Keratinocyte (primary cell): Measurements from ENCODE around the gene SLC26A3. TPM values are rescaled to one million over a fixed set of nuclear protein-coding genes. Genes with fewer than 3 reads are reported as not detected.

Experiments
- DNase-seq: peaks from one replicate; pipeline ENCODE4 v3.0.0-alpha.2; 2011; ENCODE audit warnings: low read depth, missing footprints, low spot score
- FAIRE-seq: peaks from 2 replicates; lab custom pipeline; 2011; peaks lifted over from hg19 to GRCh38; lab: Jason Lieb, UNC
- H2AFZ ChIP-seq: 2 replicates; pipeline ENCODE4 v1.6.0; 2012; ENCODE audit warnings: low read length, control low read depth, inconsistent platforms; ENCODE audit not compliant: control insufficient read depth
- H3K27ac ChIP-seq: 2 replicates; pipeline ENCODE4 v1.5.1; 2011; ENCODE audit warnings: low read length; ENCODE audit not compliant: control insufficient read depth, insufficient read depth
- H3K27me3 ChIP-seq: 3 replicates; pipeline ENCODE4 v1.6.0; 2011; ENCODE audit warnings: low read length; ENCODE audit not compliant: control insufficient read depth, insufficient read depth; ENCODE audit errors: extremely low read depth
- H3K36me3 ChIP-seq, 2 experiments: 2 replicates in 1 of 2; 3 replicates in 1 of 2; pipeline ENCODE4 v1.5.1; 2011; ENCODE audit warnings: low read length in 2 of 2, mild to moderate bottlenecking in 1 of 2; ENCODE audit not compliant: control insufficient read depth in 2 of 2, insufficient read depth in 2 of 2; ENCODE audit errors: extremely low read depth in 1 of 2
- H3K4me1 ChIP-seq: 3 replicates; pipeline ENCODE4 v1.5.1; 2011; ENCODE audit warnings: low read length; ENCODE audit not compliant: control insufficient read depth, insufficient read depth; ENCODE audit errors: extremely low read depth
- H3K4me2 ChIP-seq: 3 replicates; pipeline ENCODE4 v1.6.0; 2011; ENCODE audit warnings: low read depth, low read length; ENCODE audit not compliant: control insufficient read depth, insufficient read depth; ENCODE audit errors: extremely low read depth
- H3K4me3 ChIP-seq, 3 experiments: fragments of 200-600 bp in 1 of 3; sonication (generic) in 1 of 3; 2 replicates in 2 of 3; 3 replicates in 1 of 3; pipeline ENCODE4 v1.5.1; 2011 to 2016; ENCODE audit warnings: low read length in 3 of 3, mild to moderate bottlenecking in 3 of 3, control low read depth in 2 of 3, inconsistent platforms in 1 of 3, low read depth in 1 of 3, mixed read lengths in 1 of 3, mixed run types in 1 of 3, moderate library complexity in 1 of 3; ENCODE audit not compliant: control insufficient read depth in 2 of 3, insufficient read depth in 2 of 3; ENCODE audit errors: extremely low read depth in 1 of 3
- H3K79me2 ChIP-seq: 2 replicates; pipeline ENCODE4 v1.6.0; 2012; ENCODE audit warnings: low read length; ENCODE audit not compliant: control insufficient read depth, insufficient read depth
- H3K9ac ChIP-seq: 3 replicates; pipeline ENCODE4 v1.6.0; 2011; ENCODE audit warnings: low read length; ENCODE audit not compliant: control insufficient read depth, insufficient read depth; ENCODE audit errors: extremely low read depth
- H3K9me1 ChIP-seq: 3 replicates; pipeline ENCODE4 v1.6.0; 2011; ENCODE audit warnings: low read length; ENCODE audit not compliant: control insufficient read depth, insufficient read depth; ENCODE audit errors: extremely low read depth
- H3K9me3 ChIP-seq: 2 replicates; pipeline ENCODE4 v1.5.1; 2012; ENCODE audit warnings: low read depth, low read length; ENCODE audit not compliant: control insufficient read depth
- H4K20me1 ChIP-seq: 3 replicates; pipeline ENCODE4 v1.6.0; 2011; ENCODE audit warnings: low read length; ENCODE audit not compliant: control insufficient read depth, insufficient read depth; ENCODE audit errors: extremely low read depth
- EZH2 ChIP-seq: IDR thresholded peaks from one replicate; pipeline ENCODE4 v1.6.1; 2012; ENCODE audit warnings: inconsistent platforms, mild to moderate bottlenecking, low read length, moderate library complexity
- dilution Hi-C: fragments of 300-500 bp; cut with MboI; formaldehyde crosslinking; loops from one replicate; pipeline ENCODE4 v1.7.0; 2020; ENCODE audit warnings: low sequenced_read_pairs; ENCODE audit not compliant: extremely low pct_ligation_motif_present
- polyA plus RNA-seq, 5 experiments: library from polyadenylated mRNA; depleted of rRNA in 3 of 5; stranded (reverse) in 3 of 5; stranded (forward) in 1 of 5; unstranded in 1 of 5; fragments of >200 nt; gene quantifications; 1 replicate in 1 of 5; 2 replicates in 3 of 5; 3 replicates in 1 of 5; pipeline versions ENCODE4 v1.2.1 to v1.2.3, GENCODE V29; 2011 to 2012; ENCODE audit warnings: missing spikeins in 2 of 5, low read depth in 1 of 5, low replicate concordance in 1 of 5
- TF ChIP-seq, protein P1 (sequence below), 3 experiments: IDR thresholded peaks in 1 of 3; conservative IDR thresholded peaks in 1 of 3; optimal IDR thresholded peaks in 1 of 3; 2 replicates in 2 of 3; 3 replicates in 1 of 3; pipeline versions ENCODE3 to v1.5.1; 2011; ENCODE audit warnings: low read length in 3 of 3, mild to moderate bottlenecking in 3 of 3, moderate library complexity in 2 of 3, control low read depth in 1 of 3, inconsistent platforms in 1 of 3; ENCODE audit not compliant: insufficient read depth in 2 of 3; ENCODE audit errors: extremely low read depth in 1 of 3

Gene SLC26A3
- polyA plus RNA-seq, 1 donor (not counting 4 experiments of a cell fraction or from before 2014, with no cell fraction given): not detected

DNA sequence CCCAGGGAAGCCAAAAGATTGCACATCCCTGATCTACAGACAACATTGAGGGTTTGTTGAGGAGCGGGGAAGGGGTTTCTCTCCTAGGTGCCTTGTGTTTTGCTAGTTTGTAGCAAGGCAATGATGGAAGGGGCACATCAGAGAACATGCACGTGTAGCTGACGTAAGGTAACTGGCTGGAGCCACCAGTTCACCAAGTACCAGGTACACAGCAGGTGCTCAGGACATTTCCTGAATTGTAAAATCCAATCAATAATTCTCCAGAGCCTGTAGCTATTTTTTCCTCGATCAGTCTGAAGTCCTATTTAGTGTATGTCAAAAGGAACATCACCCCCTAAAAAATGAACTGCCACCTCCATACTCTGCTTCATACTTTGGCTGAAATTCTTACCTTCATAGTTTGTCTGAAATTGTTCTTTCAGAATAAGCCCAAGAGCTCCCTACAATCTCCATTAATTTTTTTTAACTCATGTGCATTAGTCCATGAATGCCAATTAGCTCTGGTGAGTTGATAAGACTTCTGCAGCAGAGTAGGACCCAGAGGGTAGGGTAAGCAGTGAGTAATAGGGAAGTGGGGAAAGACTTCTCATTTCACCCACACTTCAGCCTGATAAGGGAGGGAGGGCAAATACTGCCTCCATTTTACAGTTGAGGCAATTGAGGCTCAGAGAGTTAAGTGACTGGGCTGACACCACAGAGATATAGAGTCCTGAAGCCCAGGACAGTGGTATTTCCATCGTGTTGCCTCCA lies 36.0 kb upstream of the SLC26A3 start:
- Histone ChIP-seq H3K36me3 (no peaks in the 10 kb centered on the region), H4K20me1 (no peaks in the 10 kb centered on the region), H3K9me3 (no peaks in the 10 kb centered on the region), H3K4me1 (no peaks in the 10 kb centered on the region), H3K9me1 (no peaks in the 10 kb centered on the region), H2AFZ (no peak overlapping the region), H3K4me3 (no peak overlapping the region), H3K4me2 (no peak overlapping the region), H3K9ac (no peak overlapping the region), H3K27me3 (peaks cover 3% of the 10 kb centered on the region), H3K79me2 (no peaks in the 10 kb centered on the region), H3K27ac (no peak overlapping the region)
- TF ChIP-seq EZH2: no peak
- TF ChIP-seq, protein P1, sequence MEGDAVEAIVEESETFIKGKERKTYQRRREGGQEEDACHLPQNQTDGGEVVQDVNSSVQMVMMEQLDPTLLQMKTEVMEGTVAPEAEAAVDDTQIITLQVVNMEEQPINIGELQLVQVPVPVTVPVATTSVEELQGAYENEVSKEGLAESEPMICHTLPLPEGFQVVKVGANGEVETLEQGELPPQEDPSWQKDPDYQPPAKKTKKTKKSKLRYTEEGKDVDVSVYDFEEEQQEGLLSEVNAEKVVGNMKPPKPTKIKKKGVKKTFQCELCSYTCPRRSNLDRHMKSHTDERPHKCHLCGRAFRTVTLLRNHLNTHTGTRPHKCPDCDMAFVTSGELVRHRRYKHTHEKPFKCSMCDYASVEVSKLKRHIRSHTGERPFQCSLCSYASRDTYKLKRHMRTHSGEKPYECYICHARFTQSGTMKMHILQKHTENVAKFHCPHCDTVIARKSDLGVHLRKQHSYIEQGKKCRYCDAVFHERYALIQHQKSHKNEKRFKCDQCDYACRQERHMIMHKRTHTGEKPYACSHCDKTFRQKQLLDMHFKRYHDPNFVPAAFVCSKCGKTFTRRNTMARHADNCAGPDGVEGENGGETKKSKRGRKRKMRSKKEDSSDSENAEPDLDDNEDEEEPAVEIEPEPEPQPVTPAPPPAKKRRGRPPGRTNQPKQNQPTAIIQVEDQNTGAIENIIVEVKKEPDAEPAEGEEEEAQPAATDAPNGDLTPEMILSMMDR (optimal IDR thresholded peaks at IDR 0.05 in 1 of 3, IDR thresholded peaks at IDR 0.05 in 1 of 3, conservative IDR thresholded peaks at IDR 0.05 in 1 of 3; ENCODE audit: extremely low read depth in 1 of 3, insufficient read depth in 2 of 3, low read length in 3 of 3): no peak
- no peak for DNase-seq
- no peak for FAIRE-seq
- dilution Hi-C loops: no loop called here

DNA sequence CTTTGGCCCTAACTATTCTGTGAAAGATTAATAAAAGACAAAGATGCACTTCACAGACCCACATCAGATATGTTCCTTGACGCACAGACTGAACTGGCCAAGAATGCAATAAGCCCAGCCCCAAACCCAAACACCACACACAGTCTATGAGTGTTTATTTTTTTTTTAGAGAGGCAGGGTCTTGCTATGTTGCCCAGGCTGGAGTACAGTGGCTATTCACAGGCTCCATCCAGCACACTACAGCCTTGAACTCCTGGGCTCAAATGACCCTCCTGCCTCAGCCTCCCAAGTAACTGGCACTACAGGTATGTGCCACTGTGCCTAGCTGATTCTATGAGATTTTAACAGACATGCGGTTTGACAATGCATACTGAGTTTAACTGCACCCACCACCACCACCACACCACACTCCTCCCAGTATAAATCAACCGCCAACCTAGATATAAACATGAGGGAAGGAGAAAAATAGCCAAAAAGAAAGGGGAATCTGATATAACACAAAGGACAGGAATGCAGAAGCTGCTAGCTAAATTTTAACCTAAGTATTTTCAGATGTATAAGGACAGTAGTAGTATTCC lies 35.1 kb upstream of the SLC26A3 start:
- Histone ChIP-seq H2AFZ (no peak overlapping the region), H3K79me2 (no peaks in the 10 kb centered on the region), H3K9me3 (no peaks in the 10 kb centered on the region), H4K20me1 (no peaks in the 10 kb centered on the region), H3K27ac (no peak overlapping the region), H3K4me3 (no peak overlapping the region), H3K36me3 (no peaks in the 10 kb centered on the region), H3K9ac (no peak overlapping the region), H3K4me1 (no peaks in the 10 kb centered on the region), H3K9me1 (no peaks in the 10 kb centered on the region), H3K4me2 (no peak overlapping the region), H3K27me3 (peaks cover 3% of the 10 kb centered on the region)
- no peak for FAIRE-seq
- DNase-seq: no peak
- no peak for TF ChIP-seq EZH2
- TF ChIP-seq, protein P1 (optimal IDR thresholded peaks at IDR 0.05 in 1 of 3, IDR thresholded peaks at IDR 0.05 in 1 of 3, conservative IDR thresholded peaks at IDR 0.05 in 1 of 3; ENCODE audit: extremely low read depth in 1 of 3, insufficient read depth in 2 of 3, low read length in 3 of 3): no peak
- dilution Hi-C loops: no loop called here
